HUES48 (cell line): ENCODE data around the gene KRTAP12-4.
"Not testable (repeated sequence)": the region's sequence is repeated elsewhere in the genome, so short reads cannot be mapped to it uniquely, and the experiment has no call there.

Experiments used
- H3K27ac ChIP-seq: one replicate; pipeline ENCODE4 v1.7.0; 2013; ENCODE audit warnings: low read depth, low read length, inconsistent platforms
- H3K27me3 ChIP-seq: 2 replicates; pipeline ENCODE4 v1.6.1; 2013; ENCODE audit warnings: mild to moderate bottlenecking, low read length; ENCODE audit not compliant: control insufficient read depth, insufficient read depth
- H3K36me3 ChIP-seq: 2 replicates; pipeline ENCODE4 v1.6.1; 2013; ENCODE audit warnings: low read length; ENCODE audit not compliant: control insufficient read depth, insufficient read depth
- H3K4me1 ChIP-seq: 2 replicates; pipeline ENCODE4 v1.6.1; 2013; ENCODE audit warnings: mild to moderate bottlenecking, low read length; ENCODE audit not compliant: control insufficient read depth, insufficient read depth
- H3K4me3 ChIP-seq: 2 replicates; pipeline ENCODE4 v1.5.1; 2013; ENCODE audit warnings: mild to moderate bottlenecking, low read depth, low read length
- H3K9ac ChIP-seq: 2 replicates; pipeline ENCODE4 v1.6.1; 2013; ENCODE audit warnings: mild to moderate bottlenecking, low read depth, low read length, moderate library complexity
- H3K9me3 ChIP-seq: 2 replicates; pipeline ENCODE4 v1.6.1; 2013; ENCODE audit warnings: low read length; ENCODE audit not compliant: control insufficient read depth, insufficient read depth

Gene KRTAP12-4

GRCh38 chr21:44686000-44686781, 31.7 kb upstream of the KRTAP12-4 start:
- Histone ChIP-seq H3K4me1 (peaks cover 17% of the 10 kb centered on the region), H3K27ac (peak overlapping the region; percentile 64), H3K4me3 (no peak overlapping the region), H3K9me3 (no peaks in the 10 kb centered on the region), H3K36me3 (no peaks in the 10 kb centered on the region), H3K27me3 (no peaks in the 10 kb centered on the region), H3K9ac (no peak overlapping the region)

GRCh38 chr21:44685050-44685449, 30.6 kb upstream of the KRTAP12-4 start:
- H3K27ac ChIP-seq, H3K9me3 ChIP-seq, H3K27me3 ChIP-seq, H3K9ac ChIP-seq, H3K36me3 ChIP-seq, H3K4me3 ChIP-seq: not testable (repeated sequence)
- peaks cover 17% of the 10 kb centered on the region for H3K4me1 ChIP-seq

- Histone ChIP-seq H3K27ac (no peak overlapping the region), H3K9ac (no peak overlapping the region), H3K9me3 (no peaks in the 10 kb centered on the region), H3K4me1 (peaks cover 17% of the 10 kb centered on the region), H3K4me3 (no peak overlapping the region), H3K36me3 (no peaks in the 10 kb centered on the region), H3K27me3 (no peaks in the 10 kb centered on the region)
These were observed 30.0 kb upstream of the KRTAP12-4 start for GRCh38 chr21:44684483-44684882.

- Histone ChIP-seq H3K36me3 (no peaks in the 10 kb centered on the region), H3K4me3 (no peak overlapping the region), H3K4me1 (peaks cover 17% of the 10 kb centered on the region), H3K27me3 (no peaks in the 10 kb centered on the region), H3K9ac (no peak overlapping the region), H3K27ac (no peak overlapping the region), H3K9me3 (no peaks in the 10 kb centered on the region)
These were observed 29.6 kb upstream of the KRTAP12-4 start for GRCh38 chr21:44684077-44684476.

GRCh38 chr21:44682580-44683151, 28.2 kb upstream of the KRTAP12-4 start:
- Histone ChIP-seq H3K4me3 (no peak overlapping the region), H3K4me1 (peaks cover 16% of the 10 kb centered on the region), H3K9ac (no peak overlapping the region), H3K36me3 (no peaks in the 10 kb centered on the region), H3K9me3 (no peaks in the 10 kb centered on the region), H3K27me3 (no peaks in the 10 kb centered on the region), H3K27ac (no peak overlapping the region)

- Histone ChIP-seq H3K27ac (no peak within 1 kb of the TSS), H3K36me3 (no peaks in the 10 kb centered on the region), H3K4me3 (no peak within 1 kb of the TSS), H3K9ac (no peak within 1 kb of the TSS), H3K27me3 (no peaks in the 10 kb centered on the region), H3K4me1 (peaks cover 9% of the 10 kb centered on the region), H3K9me3 (no peaks in the 10 kb centered on the region)
These were observed 27.6 kb upstream of the KRTAP12-4 start, which contains the start of gene KRTAP12-1 for GRCh38 chr21:44681861-44682579. TSS of gene KRTAP12-1 (minus strand) at chr21:44682163. CDS start at chr21:44682123, 40 bp downstream.

GRCh38 chr21:44681152-44681551, 26.7 kb upstream of the KRTAP12-4 start:
- Histone ChIP-seq H3K4me3 (no peak overlapping the region), H3K4me1 (peaks cover 3% of the 10 kb centered on the region; the same call in 1 of the 2 replicates), H3K9ac (no peak overlapping the region), H3K9me3 (no peaks in the 10 kb centered on the region), H3K27me3 (no peaks in the 10 kb centered on the region), H3K27ac (no peak overlapping the region), H3K36me3 (no peaks in the 10 kb centered on the region)

GRCh38 chr21:44677881-44678280, 23.4 kb upstream of the KRTAP12-4 start:
- Histone ChIP-seq H3K27me3 (no peaks in the 10 kb centered on the region), H3K36me3 (no peaks in the 10 kb centered on the region), H3K4me3 (no peak overlapping the region), H3K4me1 (no peaks in the 10 kb centered on the region), H3K27ac (no peak overlapping the region), H3K9me3 (no peaks in the 10 kb centered on the region), H3K9ac (no peak overlapping the region)

- Histone ChIP-seq H3K9me3 (peaks cover 19% of the 10 kb centered on the region), H3K27me3 (no peaks in the 10 kb centered on the region), H3K4me1 (no peaks in the 10 kb centered on the region), H3K27ac (no peak overlapping the region), H3K36me3 (no peaks in the 10 kb centered on the region), H3K9ac (no peak overlapping the region), H3K4me3 (no peak overlapping the region)
These were observed 17.5 kb upstream of the KRTAP12-4 start for GRCh38 chr21:44671911-44672310.

GRCh38 chr21:44670642-44671432, 16.4 kb upstream of the KRTAP12-4 start:
- H3K4me3 ChIP-seq = no peak overlapping the region
- H3K27me3 ChIP-seq = no peaks in the 10 kb centered on the region
- no peak overlapping the region for H3K9ac ChIP-seq
- H3K4me1 ChIP-seq = no peaks in the 10 kb centered on the region
- no peak overlapping the region for H3K27ac ChIP-seq
- H3K36me3 ChIP-seq = no peaks in the 10 kb centered on the region
- peaks cover 19% of the 10 kb centered on the region for H3K9me3 ChIP-seq
